Measurements from ENCODE around the gene MAP2. TPM values are rescaled to one million over a fixed set of nuclear protein-coding genes. Genes with fewer than 3 reads are reported as not detected.

Gene MAP2
- total and polyA plus RNA-seq, 2 of the 13 experiments (the other 11 are each of a cell fraction or from before 2014, with no cell fraction given), result 0.08 TPM; not detected in 1

DNA sequence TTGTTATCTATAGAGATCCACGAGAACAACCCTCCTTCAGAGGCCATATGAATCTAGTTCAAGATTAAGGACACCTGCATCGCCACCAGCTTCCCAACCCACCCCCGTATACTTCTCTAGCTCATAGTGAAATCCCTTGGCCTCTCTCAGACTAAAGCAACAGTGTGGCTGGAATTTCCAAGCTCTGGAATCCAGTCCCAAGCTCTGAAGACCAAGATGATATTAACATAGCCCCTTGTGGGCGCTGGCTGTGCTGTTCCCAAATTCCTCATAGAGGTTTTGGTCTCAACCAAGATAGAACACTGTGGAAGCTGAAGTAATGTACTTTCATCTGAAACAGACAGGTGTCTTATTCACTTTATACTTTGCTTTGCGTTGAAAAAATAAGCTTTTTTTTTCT lies 139.6 kb downstream of the MAP2 start (continued):
- TF ChIP-seq ZNF687 (CRISPR knock-in tag; IDR thresholded peaks at IDR 0.05) (no peak), ARNTL (CRISPR knock-in tag; IDR thresholded peaks at IDR 0.05) (no peak), ZNF318 (CRISPR knock-in tag; IDR thresholded peaks at IDR 0.05) (no peak), PPARG (CRISPR knock-in tag; conservative IDR thresholded peaks at IDR 0.05) (no peak)

Measured in HepG2 (cell line).